Measurements from ENCODE around the gene CHST11. TPM values are rescaled to one million over a fixed set of nuclear protein-coding genes. Genes with fewer than 3 reads are reported as not detected.

The CHST11 gene
- total and polyA plus RNA-seq, 2 of the 4 experiments (the other 2 are of a cell fraction): 1.4 to 2.7 TPM

DNA sequence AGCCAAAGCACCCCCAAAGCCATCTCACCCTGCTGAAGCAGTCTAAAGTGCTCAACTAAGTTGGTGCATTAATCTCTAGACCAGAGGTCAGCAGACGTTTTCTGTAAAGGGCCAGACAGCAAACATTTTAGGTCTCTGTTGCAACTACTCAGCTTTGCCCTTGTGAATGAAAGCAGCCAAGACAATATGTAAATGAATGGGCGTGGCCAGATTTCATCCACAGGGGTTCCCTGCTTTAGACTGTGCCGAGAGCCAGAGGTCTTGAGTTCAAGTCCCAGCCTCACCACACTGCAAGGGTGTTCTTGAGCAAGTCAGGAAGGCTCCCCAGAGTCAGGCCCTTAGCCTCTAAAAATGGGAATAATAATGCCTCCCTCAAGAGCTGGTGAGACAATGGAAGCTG, 166.2 kb downstream of the CHST11 start:
- H3K23ac ChIP-seq (ENCODE audit: low read depth, low read length): no peak overlapping the region
- H2BK15ac ChIP-seq (ENCODE audit: low read depth, low read length): no peak overlapping the region
- DNase-seq (no peak), ATAC-seq (ENCODE audit: low read depth) (no peak)
- H3K9me3 ChIP-seq (ENCODE audit: control insufficient read depth, insufficient read depth, low read length): no peaks in the 10 kb centered on the region
- no peaks in the 10 kb centered on the region; the same call in 1 of the 2 replicates for H3K9me1 ChIP-seq (ENCODE audit: insufficient read depth, low read length)
- no peak overlapping the region for H3K56ac ChIP-seq (ENCODE audit: extremely low read depth, insufficient read depth, low read length)
- no peak overlapping the region for H3K4ac ChIP-seq (ENCODE audit: low read depth, low read length)
- H4K20me1 ChIP-seq (ENCODE audit: insufficient read depth, low read length): no peaks in the 10 kb centered on the region
- CTCF ChIA-PET: no interaction called here
- no peak overlapping the region for H2AK9ac ChIP-seq (replicated peaks; ENCODE audit: low read depth, low read length, poor library complexity)
- H2BK20ac ChIP-seq (ENCODE audit: low read depth, low read length): no peak overlapping the region
- H2AFZ ChIP-seq (replicated peaks; ENCODE audit: low read length, poor library complexity): no peak overlapping the region
- H3K79me1 ChIP-seq (ENCODE audit: low read depth in 1 of 2, low read length in 2 of 2): no peaks in the 10 kb centered on the region
- no peak overlapping the region for H2BK120ac ChIP-seq (ENCODE audit: low read depth, low read length)
- no peak overlapping the region for H3K4me2 ChIP-seq (ENCODE audit: low read depth, low read length)
- H4K5ac ChIP-seq (ENCODE audit: low read depth, low read length): no peak overlapping the region
- no peak overlapping the region for H2AK5ac ChIP-seq (ENCODE audit: low read depth, low read length)
- intact Hi-C loops (cut with micrococcal nuclease) (no loop called here), in situ Hi-C loops (cut with MboI; ENCODE audit: low sequenced_read_pairs) (no loop called here), dilution Hi-C loops (cut with HindIII; ENCODE audit: low sequenced_read_pairs, unreplicated experiment) (no loop called here)
- POLR2A ChIA-PET (ENCODE audit: unreplicated experiment): no interaction called here
- 100% methylated on average over 1 of the region's 3 CpGs; no CpG with 5 or more reads in 1 of the 2 experiments for WGBS, 2 experiments (ENCODE audit: extremely low coverage in 2 of 2, insufficient read length in 1 of 2)
- H4K8ac ChIP-seq (ENCODE audit: low read depth in 2 of 2, low read length in 2 of 2): no peak overlapping the region
- no peak overlapping the region for H3K4me3 ChIP-seq (ENCODE audit: insufficient read depth, low read depth, low read length)
- no peak overlapping the region for H3K9ac ChIP-seq (ENCODE audit: low read depth, low read length)
- no peaks in the 10 kb centered on the region for H3K4me1 ChIP-seq (ENCODE audit: control insufficient read depth, insufficient read depth, low read length)
- H3K18ac ChIP-seq (ENCODE audit: low read depth, low read length): no peak overlapping the region
- no TSS peak for BruUV-seq (replicated peaks)
- no peak overlapping the region for H2BK5ac ChIP-seq (ENCODE audit: low read depth, low read length, poor library complexity, severe bottlenecking)
- TF ChIP-seq RCOR1 (IDR thresholded peaks at IDR 0.05; ENCODE audit: insufficient replicate concordance, low read length) (no peak), CEBPB (IDR thresholded peaks at IDR 0.05; ENCODE audit: low read depth, low read length) (no peak), POLR2A (IDR thresholded peaks at IDR 0.05; ENCODE audit: low read depth, low read length) (no peak), RFX5 (IDR thresholded peaks at IDR 0.05; ENCODE audit: low read depth, low read length) (no peak), MAZ (IDR thresholded peaks at IDR 0.05; ENCODE audit: borderline replicate concordance, low read depth, low read length) (no peak), MAFK (IDR thresholded peaks at IDR 0.05; ENCODE audit: low read depth, low read length) (no peak)
- TF ChIP-seq, protein P1, sequence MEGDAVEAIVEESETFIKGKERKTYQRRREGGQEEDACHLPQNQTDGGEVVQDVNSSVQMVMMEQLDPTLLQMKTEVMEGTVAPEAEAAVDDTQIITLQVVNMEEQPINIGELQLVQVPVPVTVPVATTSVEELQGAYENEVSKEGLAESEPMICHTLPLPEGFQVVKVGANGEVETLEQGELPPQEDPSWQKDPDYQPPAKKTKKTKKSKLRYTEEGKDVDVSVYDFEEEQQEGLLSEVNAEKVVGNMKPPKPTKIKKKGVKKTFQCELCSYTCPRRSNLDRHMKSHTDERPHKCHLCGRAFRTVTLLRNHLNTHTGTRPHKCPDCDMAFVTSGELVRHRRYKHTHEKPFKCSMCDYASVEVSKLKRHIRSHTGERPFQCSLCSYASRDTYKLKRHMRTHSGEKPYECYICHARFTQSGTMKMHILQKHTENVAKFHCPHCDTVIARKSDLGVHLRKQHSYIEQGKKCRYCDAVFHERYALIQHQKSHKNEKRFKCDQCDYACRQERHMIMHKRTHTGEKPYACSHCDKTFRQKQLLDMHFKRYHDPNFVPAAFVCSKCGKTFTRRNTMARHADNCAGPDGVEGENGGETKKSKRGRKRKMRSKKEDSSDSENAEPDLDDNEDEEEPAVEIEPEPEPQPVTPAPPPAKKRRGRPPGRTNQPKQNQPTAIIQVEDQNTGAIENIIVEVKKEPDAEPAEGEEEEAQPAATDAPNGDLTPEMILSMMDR (conservative IDR thresholded peaks at IDR 0.05; ENCODE audit: low read depth, low read length): no peak
- H3K27me3 ChIP-seq (ENCODE audit: control insufficient read depth, insufficient read depth, low read length): peaks cover 5% of the 10 kb centered on the region
- H3K36me3 ChIP-seq (ENCODE audit: control insufficient read depth, insufficient read depth, low read length): no peaks in the 10 kb centered on the region
- H3K27ac ChIP-seq (ENCODE audit: insufficient read depth, low read length): no peak overlapping the region
- no peak overlapping the region for H3K14ac ChIP-seq (replicated peaks; ENCODE audit: low read depth, low read length)
- no peak overlapping the region for H4K91ac ChIP-seq (ENCODE audit: insufficient read depth, low read depth, low read length)
